GM12801 (cell line): ENCODE measurements around the gene PIEZO1.

ENCODE experiments used
- CTCF ChIP-seq: IDR thresholded peaks from one replicate; pipeline ENCODE4 v1.5.1; 2011; ENCODE audit warnings: control low read depth; ENCODE audit not compliant: insufficient read length; ENCODE audit errors: extremely low read depth

The PIEZO1 gene

GRCh38 chr16:88748364-88748763 lies 36.7 kb downstream of the PIEZO1 start:
- no peak for TF ChIP-seq CTCF

DNA sequence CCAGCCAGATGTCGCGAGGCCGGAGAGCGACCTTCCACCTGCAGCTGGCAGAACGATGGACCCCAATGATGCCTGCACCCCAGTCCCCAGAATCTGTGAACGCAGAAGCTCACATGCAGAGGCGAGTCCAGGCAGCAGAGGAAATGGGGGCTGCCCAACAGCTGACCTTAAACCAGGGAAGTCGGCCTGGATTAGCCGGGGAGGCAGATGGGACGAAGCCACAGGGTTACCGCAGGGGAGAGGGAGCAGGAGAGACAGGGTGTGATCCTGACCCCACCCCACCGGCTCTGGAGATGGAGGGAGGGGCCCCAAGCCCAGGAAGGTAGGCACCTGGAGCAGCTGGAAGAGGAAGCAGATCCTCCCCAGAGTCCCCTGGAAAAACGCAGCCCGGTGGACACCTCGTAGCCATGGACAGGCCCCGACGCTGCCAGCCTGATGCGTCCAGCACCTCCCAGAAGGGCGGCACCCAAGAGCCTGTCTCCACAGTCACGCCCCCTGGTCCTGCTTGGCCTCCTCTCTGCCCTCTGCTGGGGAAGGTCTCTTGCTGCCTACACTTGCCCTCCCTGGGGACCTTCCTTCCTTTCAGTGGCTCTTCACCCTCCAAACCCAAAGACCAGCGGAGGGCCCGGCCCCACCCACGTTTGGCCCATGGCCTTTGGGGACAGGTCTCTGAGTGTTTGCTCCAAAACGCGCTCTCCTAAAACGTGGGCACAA lies 37.3 kb downstream of the PIEZO1 start:
- TF ChIP-seq CTCF = no peak

- no peak for TF ChIP-seq CTCF
These were observed 38.5 kb downstream of the PIEZO1 start for GRCh38 chr16:88746506-88746905.

- TF ChIP-seq CTCF = no peak
These were observed 40.2 kb downstream of the PIEZO1 start for GRCh38 chr16:88744577-88745521.

- no peak for TF ChIP-seq CTCF
These were observed 41.1 kb downstream of the PIEZO1 start for GRCh38 chr16:88743693-88744576.

DNA sequence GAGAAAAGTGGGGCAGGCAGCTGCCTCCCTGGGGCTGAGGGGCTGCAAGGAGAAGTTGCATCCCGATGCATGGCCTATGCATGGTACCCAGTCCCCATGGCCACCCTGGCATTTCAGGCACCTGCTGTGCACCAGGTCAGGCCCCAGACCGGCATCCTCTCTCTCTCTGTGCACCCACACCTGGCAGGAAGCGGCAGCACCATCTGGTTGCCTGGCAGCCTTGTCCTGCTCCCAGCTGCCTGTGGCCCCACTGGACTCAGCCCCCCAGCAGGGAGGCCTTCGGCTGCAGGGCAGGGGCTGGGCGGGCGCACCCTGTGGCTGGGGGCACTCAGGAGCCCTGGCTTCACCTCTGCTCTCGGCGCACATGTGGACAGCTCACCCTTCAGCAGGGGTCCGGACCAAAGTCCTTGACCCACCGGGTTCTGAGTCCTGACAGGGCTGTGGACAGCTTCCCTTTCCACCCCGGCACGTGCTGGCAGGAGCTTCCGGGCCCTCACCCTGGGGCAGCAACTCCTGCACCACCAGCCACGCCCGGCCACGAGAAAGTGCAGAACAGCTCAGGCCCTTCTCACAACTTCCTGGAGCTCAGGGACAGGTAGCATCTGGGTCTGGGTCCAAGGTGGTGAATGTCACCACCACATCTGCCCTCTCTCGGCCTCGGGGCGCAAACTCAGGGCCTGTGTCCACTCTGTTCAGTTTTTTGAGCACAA lies 42.0 kb downstream of the PIEZO1 start:
- TF ChIP-seq CTCF = no peak

DNA sequence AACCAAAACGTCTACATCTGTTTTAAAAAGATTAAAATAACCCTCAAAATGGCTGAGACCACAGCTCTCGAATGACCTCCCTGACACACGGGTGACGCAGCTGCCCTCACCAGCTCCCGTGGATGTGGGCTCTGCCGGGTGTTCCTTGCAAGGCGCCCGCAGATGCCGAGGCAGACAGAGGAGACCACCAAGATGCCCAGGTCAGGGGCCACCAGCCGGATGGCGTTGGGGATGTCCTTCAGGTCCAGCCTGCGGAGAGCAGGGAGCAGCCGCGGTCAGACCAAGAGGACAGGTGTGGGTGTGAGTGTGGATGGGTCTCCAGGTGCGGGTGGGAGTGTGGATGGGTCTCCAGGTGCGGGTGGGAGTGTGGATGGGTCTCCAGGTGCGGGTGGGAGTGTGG lies 43.7 kb downstream of the PIEZO1 start:
- no peak for TF ChIP-seq CTCF
